ENCODE data around the gene SEC62.
A peak's percentile ranks its signal among the peaks of the same experiment; 100 is the strongest.

SEC62 gene

GRCh38 chr3:169966951-169967915, 626 bp downstream of the SEC62 start:
- peak; percentile 29 for DNase-seq

- DNase-seq = no peak
These were observed 1.7 kb downstream of the SEC62 start for GRCh38 chr3:169968224-169968885.

- no peak for DNase-seq
These were observed 2.8 kb downstream of the SEC62 start for GRCh38 chr3:169969174-169970095.

GRCh38 chr3:169970847-169971246, 4.2 kb downstream of the SEC62 start:
- DNase-seq = no peak

- no peak for DNase-seq
These were observed 4.9 kb downstream of the SEC62 start for GRCh38 chr3:169971522-169971921.

- no peak for DNase-seq
These were observed 13.4 kb downstream of the SEC62 start for GRCh38 chr3:169980055-169980454.

- no peak for DNase-seq
These were observed 17.7 kb downstream of the SEC62 start for GRCh38 chr3:169984292-169984691.

- DNase-seq = no peak
These were observed 23.8 kb downstream of the SEC62 start for GRCh38 chr3:169990431-169990830.

GRCh38 chr3:169992156-169992555, 25.5 kb downstream of the SEC62 start:
- DNase-seq = no peak

GRCh38 chr3:169992781-169993180, 26.2 kb downstream of the SEC62 start:
- no peak for DNase-seq

- DNase-seq = no peak
These were observed 27.2 kb downstream of the SEC62 start for GRCh38 chr3:169993761-169994160.

GRCh38 chr3:169996063-169996462, 29.5 kb downstream of the SEC62 start:
- DNase-seq = no peak

- DNase-seq = no peak
These were observed 32.1 kb downstream of the SEC62 start for GRCh38 chr3:169998668-169999131.

- no peak for DNase-seq
These were observed 32.8 kb downstream of the SEC62 start for GRCh38 chr3:169999433-169999832.

- no peak for DNase-seq
These were observed 33.4 kb downstream of the SEC62 start for GRCh38 chr3:170000051-170000450.

- no peak for DNase-seq
These were observed 35.6 kb downstream of the SEC62 start for GRCh38 chr3:170002231-170002630.

- DNase-seq = no peak
These were observed 36.3 kb downstream of the SEC62 start for GRCh38 chr3:170002879-170003278.

GRCh38 chr3:170003881-170004356, 37.3 kb downstream of the SEC62 start:
- DNase-seq = no peak

- DNase-seq = peak; percentile 25
These were observed 40.5 kb downstream of the SEC62 start for GRCh38 chr3:170007031-170007663.

GRCh38 chr3:170010498-170010897, 43.9 kb downstream of the SEC62 start:
- DNase-seq = no peak

GRCh38 chr3:170012683-170013400, 46.2 kb downstream of the SEC62 start:
- DNase-seq = no peak

- no peak for DNase-seq
These were observed 49.5 kb downstream of the SEC62 start for GRCh38 chr3:170016057-170016456.
